IMR-90 (cell line): ENCODE data around the gene DBNL.

ENCODE experiments used
- CTCF ChIP-seq: conservative IDR thresholded peaks from 2 replicates; pipeline ENCODE4 v1.5.1; 2012; ENCODE audit warnings: mild to moderate bottlenecking, low read depth, low read length, improper control_type of control experiment
- POLR2A ChIP-seq: IDR thresholded peaks from 2 replicates; pipeline ENCODE4 v1.6.1; 2012; ENCODE audit warnings: mild to moderate bottlenecking, low read depth, low read length
- RFX5 ChIP-seq: IDR thresholded peaks from 2 replicates; pipeline ENCODE4 v1.8.0; 2012; ENCODE audit warnings: low read depth, mild to moderate bottlenecking, low read length, moderate library complexity

GRCh38 chr7:44103566-44103922, 59.0 kb downstream of the DBNL start:
- TF ChIP-seq CTCF (no peak), POLR2A (no peak), RFX5 (no peak)
